Measurements from ENCODE around the gene TMC6.

TMC6 gene

GRCh38 chr17:78168903-78169793, 40.6 kb upstream of the TMC6 start:
- no peak for TF ChIP-seq CTCF (conservative IDR thresholded peaks at IDR 0.05; ENCODE audit: low read length)
- no peak for TF ChIP-seq EZH2phosphoT487 (IDR thresholded peaks at IDR 0.05; ENCODE audit: borderline replicate concordance)
- H3K9ac ChIP-seq (ENCODE audit: low read depth, low read length, poor library complexity, severe bottlenecking) = peak overlapping the region; percentile 73
- H3K4me1 ChIP-seq (ENCODE audit: insufficient read depth, low read length, poor library complexity, severe bottlenecking) = peaks cover 18% of the 10 kb centered on the region
- H3K9me3 ChIP-seq (ENCODE audit: insufficient read depth, low read depth, low read length) = no peaks in the 10 kb centered on the region
- H3K27me3 ChIP-seq (ENCODE audit: insufficient read depth, low read length, poor library complexity, severe bottlenecking) = no peaks in the 10 kb centered on the region
- H4K20me1 ChIP-seq (ENCODE audit: insufficient read depth, low read length, poor library complexity, severe bottlenecking) = peaks cover 15% of the 10 kb centered on the region
- H3K79me2 ChIP-seq (ENCODE audit: insufficient read depth, low read length) = no peaks in the 10 kb centered on the region; the same call in 1 of the 2 replicates
- H3K9me2 ChIP-seq (replicated peaks; ENCODE audit: low read depth, low read length) = no peaks in the 10 kb centered on the region
- H3K36me3 ChIP-seq (ENCODE audit: insufficient read depth, low read length) = peaks cover 3% of the 10 kb centered on the region; the same call in 1 of the 2 replicates
- H3F3A ChIP-seq (ENCODE audit: low read depth) = no peaks in the 10 kb centered on the region
- peak overlapping the region; percentile 55; the same call in 1 of the 2 replicates for H2AFZ ChIP-seq (ENCODE audit: low read length)
- peak overlapping the region; percentile 68 for H3K4me2 ChIP-seq (ENCODE audit: low read depth, low read length, poor library complexity, severe bottlenecking)
- H3K4me3 ChIP-seq (ENCODE audit: low read length, poor library complexity, severe bottlenecking) = peak overlapping the region; percentile 87

GRCh38 chr17:78168242-78168902, 39.8 kb upstream of the TMC6 start, which contains the start of gene SYNGR2:
TSS of gene SYNGR2 (plus strand) at chr17:78168581. CDS start at chr17:78168617, 36 bp downstream.
- H3K79me2 ChIP-seq (ENCODE audit: insufficient read depth, low read length) = no peaks in the 10 kb centered on the region; the same call in 1 of the 2 replicates
- no peaks in the 10 kb centered on the region for H3F3A ChIP-seq (ENCODE audit: low read depth)
- peak within 1 kb of the TSS; percentile 88 for H2AFZ ChIP-seq (ENCODE audit: low read length)

GRCh38 chr17:78166416-78166815, 37.9 kb upstream of the TMC6 start:
- no peaks in the 10 kb centered on the region for H3K9me2 ChIP-seq (replicated peaks; ENCODE audit: low read depth, low read length)
- TF ChIP-seq EZH2phosphoT487 (IDR thresholded peaks at IDR 0.05; ENCODE audit: borderline replicate concordance) (no peak), CTCF (conservative IDR thresholded peaks at IDR 0.05; ENCODE audit: low read length) (no peak)
- no peaks in the 10 kb centered on the region for H3F3A ChIP-seq (ENCODE audit: low read depth)
- H2AFZ ChIP-seq (ENCODE audit: low read length) = no peak overlapping the region
- no peaks in the 10 kb centered on the region for H3K9me3 ChIP-seq (ENCODE audit: insufficient read depth, low read depth, low read length)
- no peak overlapping the region for H3K4me3 ChIP-seq (ENCODE audit: low read length, poor library complexity, severe bottlenecking)
- H3K9ac ChIP-seq (ENCODE audit: low read depth, low read length, poor library complexity, severe bottlenecking) = no peak overlapping the region
- no peaks in the 10 kb centered on the region for H3K36me3 ChIP-seq (ENCODE audit: insufficient read depth, low read length)
- H3K4me2 ChIP-seq (ENCODE audit: low read depth, low read length, poor library complexity, severe bottlenecking) = no peak overlapping the region
- no peaks in the 10 kb centered on the region; the same call in 1 of the 2 replicates for H3K79me2 ChIP-seq (ENCODE audit: insufficient read depth, low read length)
- no peaks in the 10 kb centered on the region for H3K27me3 ChIP-seq (ENCODE audit: insufficient read depth, low read length, poor library complexity, severe bottlenecking)
- peaks cover 15% of the 10 kb centered on the region for H4K20me1 ChIP-seq (ENCODE audit: insufficient read depth, low read length, poor library complexity, severe bottlenecking)
- peaks cover 15% of the 10 kb centered on the region for H3K4me1 ChIP-seq (ENCODE audit: insufficient read depth, low read length, poor library complexity, severe bottlenecking)

More at GRCh38 chr17:78168242-78168902, 39.8 kb upstream of the TMC6 start, which contains the start of gene SYNGR2:
- Histone ChIP-seq H3K4me3 (ENCODE audit: low read length, poor library complexity, severe bottlenecking) (peak within 1 kb of the TSS; percentile 87), H3K4me1 (ENCODE audit: insufficient read depth, low read length, poor library complexity, severe bottlenecking) (peaks cover 18% of the 10 kb centered on the region), H3K9me3 (ENCODE audit: insufficient read depth, low read depth, low read length) (no peaks in the 10 kb centered on the region), H4K20me1 (ENCODE audit: insufficient read depth, low read length, poor library complexity, severe bottlenecking) (peaks cover 15% of the 10 kb centered on the region), H3K36me3 (ENCODE audit: insufficient read depth, low read length) (no peaks in the 10 kb centered on the region), H3K4me2 (ENCODE audit: low read depth, low read length, poor library complexity, severe bottlenecking) (peak within 1 kb of the TSS; percentile 68), H3K9me2 (replicated peaks; ENCODE audit: low read depth, low read length) (no peaks in the 10 kb centered on the region), H3K9ac (ENCODE audit: low read depth, low read length, poor library complexity, severe bottlenecking) (peak within 1 kb of the TSS; percentile 73), H3K27me3 (ENCODE audit: insufficient read depth, low read length, poor library complexity, severe bottlenecking) (no peaks in the 10 kb centered on the region)
- no peak for TF ChIP-seq CTCF (conservative IDR thresholded peaks at IDR 0.05; ENCODE audit: low read length)

Data from Loucy (cell line).